Breast epithelium (tissue), 3 donors: ENCODE results near the gene PLA2G12A.

Source experiments
- POLR2A ChIP-seq: fragments of 450-650 bp; IDR thresholded peaks from one replicate; pipeline ENCODE4 v1.6.1; 2016; ENCODE audit warnings: antibody characterized with exemption, mild to moderate bottlenecking, moderate library complexity
- POLR2AphosphoS5 ChIP-seq, 3 donors: sonication (generic); formaldehyde crosslinking; IDR thresholded peaks; one replicate each; pipeline ENCODE4 v1.6.1; 2017; ENCODE audit warnings: antibody characterized with exemption in 3 of 3
- TF ChIP-seq, protein P1 (sequence below), 3 donors: fragments of 450-650 bp; IDR thresholded peaks; one replicate each; pipeline ENCODE4 v1.5.1; 2016 to 2017; ENCODE audit warnings: antibody characterized with exemption in 3 of 3, mild to moderate bottlenecking in 3 of 3, moderate library complexity in 3 of 3

DNA sequence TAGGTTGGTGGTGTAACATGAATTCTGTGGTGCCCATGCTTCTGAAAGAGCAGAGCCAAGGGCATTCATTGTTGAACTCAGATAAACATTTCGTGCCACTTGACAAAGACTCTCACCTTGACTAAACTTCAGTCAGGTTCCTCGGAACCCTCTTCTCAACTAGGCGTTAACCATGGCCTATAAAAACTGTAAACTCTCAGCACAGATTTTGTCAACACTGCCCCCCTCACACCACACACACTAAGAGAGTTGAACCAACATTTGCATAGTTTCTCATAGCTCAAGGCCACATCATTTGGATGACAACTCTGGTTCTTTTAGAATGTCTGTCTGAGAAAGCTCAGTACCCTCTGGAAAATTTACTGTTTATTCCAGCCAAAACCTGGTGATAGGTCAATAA lies 54.7 kb downstream of the PLA2G12A start:
- no peak for TF ChIP-seq POLR2A
- no peak for TF ChIP-seq POLR2AphosphoS5 (IDR thresholded peaks at IDR 0.05)
- TF ChIP-seq, protein P1, sequence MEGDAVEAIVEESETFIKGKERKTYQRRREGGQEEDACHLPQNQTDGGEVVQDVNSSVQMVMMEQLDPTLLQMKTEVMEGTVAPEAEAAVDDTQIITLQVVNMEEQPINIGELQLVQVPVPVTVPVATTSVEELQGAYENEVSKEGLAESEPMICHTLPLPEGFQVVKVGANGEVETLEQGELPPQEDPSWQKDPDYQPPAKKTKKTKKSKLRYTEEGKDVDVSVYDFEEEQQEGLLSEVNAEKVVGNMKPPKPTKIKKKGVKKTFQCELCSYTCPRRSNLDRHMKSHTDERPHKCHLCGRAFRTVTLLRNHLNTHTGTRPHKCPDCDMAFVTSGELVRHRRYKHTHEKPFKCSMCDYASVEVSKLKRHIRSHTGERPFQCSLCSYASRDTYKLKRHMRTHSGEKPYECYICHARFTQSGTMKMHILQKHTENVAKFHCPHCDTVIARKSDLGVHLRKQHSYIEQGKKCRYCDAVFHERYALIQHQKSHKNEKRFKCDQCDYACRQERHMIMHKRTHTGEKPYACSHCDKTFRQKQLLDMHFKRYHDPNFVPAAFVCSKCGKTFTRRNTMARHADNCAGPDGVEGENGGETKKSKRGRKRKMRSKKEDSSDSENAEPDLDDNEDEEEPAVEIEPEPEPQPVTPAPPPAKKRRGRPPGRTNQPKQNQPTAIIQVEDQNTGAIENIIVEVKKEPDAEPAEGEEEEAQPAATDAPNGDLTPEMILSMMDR (IDR thresholded peaks at IDR 0.05), result no peak
